GM21737 (cell line): ENCODE measurements around the gene BAIAP2.
"Not testable (repeated sequence)": the region's sequence is repeated elsewhere in the genome, so short reads cannot be mapped to it uniquely, and the experiment has no call there.

ENCODE experiments used
- ATAC-seq: cut with Tn5 transposase; IDR thresholded peaks from one replicate; pipeline ENCODE4 v1.9.1; 2021; ENCODE audit warnings: mild to moderate bottlenecking, moderate library complexity; ENCODE audit not compliant: unreplicated experiment

Gene BAIAP2

GRCh38 chr17:81000631-81001357, 34.2 kb upstream of the BAIAP2 start:
- no peak for ATAC-seq

GRCh38 chr17:81002013-81002384, 33.0 kb upstream of the BAIAP2 start:
- ATAC-seq, result no peak

- ATAC-seq, result no peak
These were observed 32.3 kb upstream of the BAIAP2 start for GRCh38 chr17:81002409-81003361.

GRCh38 chr17:81003711-81004475, 31.1 kb upstream of the BAIAP2 start:
- ATAC-seq, result no peak

- ATAC-seq, result no peak
These were observed 28.1 kb upstream of the BAIAP2 start for GRCh38 chr17:81006891-81007290.

- no peak for ATAC-seq
These were observed 26.8 kb upstream of the BAIAP2 start for GRCh38 chr17:81008140-81008539.

- ATAC-seq, result no peak
These were observed 25.8 kb upstream of the BAIAP2 start for GRCh38 chr17:81009136-81009535.

- no peak for ATAC-seq
These were observed 24.0 kb upstream of the BAIAP2 start for GRCh38 chr17:81010935-81011334.

GRCh38 chr17:81011951-81012350, 23.0 kb upstream of the BAIAP2 start:
- ATAC-seq, result no peak

GRCh38 chr17:81012574-81013447, 22.1 kb upstream of the BAIAP2 start:
- ATAC-seq, result no peak

- ATAC-seq, result no peak
These were observed 21.3 kb upstream of the BAIAP2 start for GRCh38 chr17:81013642-81014041.

- ATAC-seq, result no peak
These were observed 19.8 kb upstream of the BAIAP2 start for GRCh38 chr17:81015136-81015535.

GRCh38 chr17:81016575-81016974, 18.4 kb upstream of the BAIAP2 start:
- ATAC-seq, result no peak

GRCh38 chr17:81017330-81017729, 17.6 kb upstream of the BAIAP2 start:
- ATAC-seq, result not testable (repeated sequence)

- no peak for ATAC-seq
These were observed 16.7 kb upstream of the BAIAP2 start for GRCh38 chr17:81018044-81018802.

GRCh38 chr17:81019563-81020442, 15.1 kb upstream of the BAIAP2 start:
- ATAC-seq, result no peak

- no peak for ATAC-seq
These were observed 14.5 kb upstream of the BAIAP2 start for GRCh38 chr17:81020443-81020766.

- ATAC-seq, result no peak
These were observed 14.0 kb upstream of the BAIAP2 start for GRCh38 chr17:81020767-81021497.
